Pancreas (tissue), 10 donors: Measurements from ENCODE around the gene EHD1. TPM values are rescaled to one million over a fixed set of nuclear protein-coding genes. Genes with fewer than 3 reads are reported as not detected.
A peak's percentile ranks its signal among the peaks of the same experiment; 100 is the strongest.

Source experiments
- ATAC-seq, 4 donors: fragments of 200-7000 bp; cut with Tn5 transposase; one replicate each; pipeline versions ENCODE4 v1.8.0 to v1.9.1; 2020; ENCODE audit warnings: mild to moderate bottlenecking in 4 of 4, moderate library complexity in 4 of 4
- DNase-seq, 6 donors: peaks; one replicate each; pipeline ENCODE4 v3.0.0-alpha.2; 2020
- FAIRE-seq: peaks from 2 replicates; lab custom pipeline; 2012; peaks lifted over from hg19 to GRCh38; lab: Jason Lieb, UNC
- H3K27ac ChIP-seq, 4 donors: fragments of 200-600 bp; sonication (generic); 1 replicate in 3 of 4; 2 replicates in 1 of 4; pipeline versions ENCODE4 v1.5.0 to v1.8.0; 2020
- H3K27me3 ChIP-seq, 4 donors: fragments of 200-600 bp; one replicate each; pipeline ENCODE4 v1.8.0; 2021
- H3K36me3 ChIP-seq, 3 donors: fragments of 200-600 bp; sonication (generic) in 1 of 3; one replicate each; pipeline versions ENCODE4 v1.5.0 to v1.8.0; 2020 to 2021
- H3K4me1 ChIP-seq, 3 donors: fragments of 200-600 bp; one replicate each; pipeline ENCODE4 v1.8.0; 2021
- H3K4me3 ChIP-seq, 4 donors: fragments of 200-600 bp; sonication (generic) in 2 of 4; one replicate each; pipeline versions ENCODE4 v1.5.0 to v1.8.0; 2020 to 2021
- H3K9me3 ChIP-seq, 4 donors: fragments of 200-600 bp; one replicate each; pipeline ENCODE4 v1.8.0; 2021
- WGBS, 2 donors: extraction: QIAGEN DNeasy Blood & Tissue Kit; methylation state at CpG; one replicate each; pipeline ENCODE4 v1.1.7; 2013; 5-methylcytosine and 5-hydroxymethylcytosine counted together
- intact Hi-C, 3 donors: fragments of 100-400 bp; cut with DNase I; formaldehyde crosslinking; loops; one replicate each; pipeline versions ENCODE4 v1.11.1 to v1.14.2; 2022
- polyA plus RNA-seq, 2 donors: library from polyadenylated mRNA; stranded (reverse); fragments of 200-250 nt; gene quantifications; one replicate each; pipeline ENCODE4 v1.2.3, GENCODE V29; 2013
- total RNA-seq, 6 donors: library from RNA; stranded (reverse); fragmentation: NEBNext Ultra II Directional in 4 of 6; extraction: Animal tissue kit (Norgen Biotek cat#: 25700) in 4 of 6; gene quantifications; one replicate each; pipeline versions ENCODE4 v1.2.1 to v1.2.4, GENCODE V29; 2021 to 2023
- TF ChIP-seq, protein P1 (sequence below), 4 donors: fragments of 200-600 bp; sonication (generic) in 3 of 4; IDR thresholded peaks; one replicate each; pipeline versions ENCODE4 v1.5.0 to v1.8.0; 2021; ENCODE audit warnings: antibody characterized with exemption in 4 of 4
- donor health status: healthy with polysubstance abuse.
- donor health status: DM: no; HTN: no; CAD: no; lungs with moderate emphysema.
- donor health status: DM: no; HTN: no; CAD: no.
- donor health status: control.
- donor health status: control.
- donor health status: Bipolar disorder and iron deficiency.
- donor health status: DM: yes; HTN: yes; CAD: no.
- donor health status: DM: no; HTN: no; CAD: no.
- donor health status: DM: no; HTN: no; CAD: no.
- donor health status: DM: yes; HTN: yes; CAD: no.

The EHD1 gene
- total and polyA plus RNA-seq, 8 donors, result 10.1 to 22.1 (median 16.8) TPM

DNA sequence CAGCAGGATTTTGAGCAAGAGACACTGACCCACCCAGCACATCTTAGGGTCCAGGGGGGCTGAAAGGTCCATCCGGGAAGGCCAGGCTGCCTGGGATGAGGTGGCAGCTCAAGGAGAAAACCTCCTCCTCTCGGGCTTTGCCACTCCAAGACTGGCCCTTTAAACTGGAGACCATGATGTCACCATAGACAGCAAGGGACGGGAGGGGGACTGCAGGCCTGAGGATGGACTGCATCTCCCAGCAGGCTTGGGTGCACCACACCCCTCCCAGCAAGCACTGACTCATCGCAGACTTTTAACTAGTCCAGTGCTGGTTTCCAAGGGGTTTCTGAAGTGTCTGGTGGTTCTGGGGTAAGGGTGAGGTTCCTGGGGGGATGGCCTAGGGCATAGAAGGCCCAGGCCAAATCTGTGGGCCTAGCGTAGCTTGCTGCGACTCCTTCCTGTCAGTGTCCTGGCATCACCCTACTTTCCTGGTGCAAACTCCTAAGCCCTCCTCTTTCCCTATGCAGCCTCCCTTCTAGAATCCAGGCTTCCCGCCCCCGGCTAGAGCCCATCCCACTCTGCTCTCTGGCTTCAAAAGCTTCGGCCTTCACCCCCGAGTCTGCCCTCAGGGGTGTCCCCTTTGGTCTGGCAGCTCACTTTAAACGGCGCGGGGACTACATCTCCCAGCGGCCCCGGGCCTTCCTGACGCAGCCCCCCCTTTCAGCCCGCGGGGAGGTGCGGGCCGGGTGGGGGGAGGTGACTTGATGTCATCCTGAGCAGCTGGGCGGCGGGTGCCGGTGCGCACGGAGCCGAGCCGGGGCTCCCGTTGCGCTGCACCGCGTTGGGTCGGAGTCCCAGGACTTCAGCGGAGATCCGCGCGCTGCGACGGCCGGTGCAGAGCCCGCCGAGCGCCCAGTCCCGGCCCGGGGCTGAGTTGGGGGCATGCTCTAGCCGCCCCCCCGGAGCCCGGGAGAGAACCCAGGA lies 45.8 kb upstream of the EHD1 start, which contains the start of gene PPP2R5B:
Gene PPP2R5B (plus strand): TSS at position 746 of the 966 bp plus-strand sequence. CDS start 1,046 bp downstream, outside the sequence.
- H3K9me3 ChIP-seq, result no peaks in the 10 kb centered on the region
- peak within 1 kb of the TSS; percentile 55 to 100 (median 94) for H3K4me3 ChIP-seq
- no peaks in the 10 kb centered on the region for H3K27me3 ChIP-seq
- ATAC-seq, result peak; percentile 94 to 98 (median 96)
- intact Hi-C loops, result no loop called here
- peak; percentile 84 for FAIRE-seq
- TF ChIP-seq, protein P1, sequence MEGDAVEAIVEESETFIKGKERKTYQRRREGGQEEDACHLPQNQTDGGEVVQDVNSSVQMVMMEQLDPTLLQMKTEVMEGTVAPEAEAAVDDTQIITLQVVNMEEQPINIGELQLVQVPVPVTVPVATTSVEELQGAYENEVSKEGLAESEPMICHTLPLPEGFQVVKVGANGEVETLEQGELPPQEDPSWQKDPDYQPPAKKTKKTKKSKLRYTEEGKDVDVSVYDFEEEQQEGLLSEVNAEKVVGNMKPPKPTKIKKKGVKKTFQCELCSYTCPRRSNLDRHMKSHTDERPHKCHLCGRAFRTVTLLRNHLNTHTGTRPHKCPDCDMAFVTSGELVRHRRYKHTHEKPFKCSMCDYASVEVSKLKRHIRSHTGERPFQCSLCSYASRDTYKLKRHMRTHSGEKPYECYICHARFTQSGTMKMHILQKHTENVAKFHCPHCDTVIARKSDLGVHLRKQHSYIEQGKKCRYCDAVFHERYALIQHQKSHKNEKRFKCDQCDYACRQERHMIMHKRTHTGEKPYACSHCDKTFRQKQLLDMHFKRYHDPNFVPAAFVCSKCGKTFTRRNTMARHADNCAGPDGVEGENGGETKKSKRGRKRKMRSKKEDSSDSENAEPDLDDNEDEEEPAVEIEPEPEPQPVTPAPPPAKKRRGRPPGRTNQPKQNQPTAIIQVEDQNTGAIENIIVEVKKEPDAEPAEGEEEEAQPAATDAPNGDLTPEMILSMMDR (IDR thresholded peaks at IDR 0.05), result no peak
- peak within 1 kb of the TSS; percentile 78 to 95 (median 81) for H3K27ac ChIP-seq
- H3K36me3 ChIP-seq, result no peaks in the 10 kb centered on the region
- peaks cover 0 to 4% (median 0%) of the 10 kb centered on the region in 3 donors for H3K4me1 ChIP-seq
- DNase-seq, result peak; percentile 92 to 97 (median 94)
- 1% methylated on average over 47 of the region's 47 CpGs for WGBS, 2 donors

DNA sequence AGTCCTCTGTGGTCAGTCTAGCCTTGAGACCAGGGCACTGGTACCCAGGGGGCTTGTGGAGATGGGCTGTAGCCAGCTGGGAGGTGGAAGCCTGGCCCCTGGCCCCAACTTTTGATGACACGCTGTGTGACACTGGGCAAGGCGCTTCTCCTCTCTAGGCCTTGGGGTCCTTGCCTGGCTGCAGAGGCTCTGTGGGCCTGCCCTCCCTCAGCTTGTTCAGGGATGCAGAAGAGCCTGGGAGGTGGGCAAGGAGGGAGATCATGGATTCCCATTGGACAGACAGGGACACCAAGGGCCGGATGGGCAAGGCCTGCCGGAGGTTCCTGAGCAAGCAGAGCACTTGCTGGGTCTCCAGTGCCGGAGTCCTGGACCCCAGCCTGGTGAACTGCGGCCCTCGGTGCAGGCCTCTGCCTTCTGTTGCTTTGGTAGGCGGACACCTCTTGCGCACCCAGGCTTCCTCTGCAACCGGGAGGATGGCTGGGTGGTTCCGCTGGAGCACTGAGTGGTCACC lies 44.8 kb upstream of the EHD1 start:
- intact Hi-C loops, result no loop called here
- TF ChIP-seq, protein P1 (IDR thresholded peaks at IDR 0.05), result no peak
- no peak for ATAC-seq
- WGBS, 2 donors, result 89 to 94% methylated on average over 11 of the region's 11 CpGs
- no peaks in the 10 kb centered on the region for H3K27me3 ChIP-seq
- H3K9me3 ChIP-seq, result no peaks in the 10 kb centered on the region
- DNase-seq, result peak in 3 of 6 donors; percentile 33 to 78 (median 61)
- no peak overlapping the region for H3K4me3 ChIP-seq
- no peaks in the 10 kb centered on the region for H3K36me3 ChIP-seq
- no peak for FAIRE-seq
- H3K27ac ChIP-seq, result peak overlapping the region in 1 of 4 donors; percentile 81
- H3K4me1 ChIP-seq, result peaks cover 0 to 7% (median 4%) of the 10 kb centered on the region in 3 donors

- intact Hi-C loops, result no loop called here
- H3K36me3 ChIP-seq, result no peaks in the 10 kb centered on the region
- WGBS, 2 donors, result 58 to 92% methylated on average over 2 to 3 of the region's 3 CpGs
- DNase-seq, result peak in 2 of 6 donors; percentile 9 to 21
- TF ChIP-seq, protein P1 (IDR thresholded peaks at IDR 0.05), result no peak
- H3K9me3 ChIP-seq, result no peaks in the 10 kb centered on the region
- no peak overlapping the region for H3K4me3 ChIP-seq
- FAIRE-seq, result no peak
- ATAC-seq, result no peak
- H3K4me1 ChIP-seq, result peaks cover 0 to 13% (median 9%) of the 10 kb centered on the region in 3 donors
- H3K27me3 ChIP-seq, result no peaks in the 10 kb centered on the region
- no peak overlapping the region for H3K27ac ChIP-seq
Measured at GRCh38 chr11:64921384-64921783, 43.0 kb upstream of the EHD1 start.

DNA sequence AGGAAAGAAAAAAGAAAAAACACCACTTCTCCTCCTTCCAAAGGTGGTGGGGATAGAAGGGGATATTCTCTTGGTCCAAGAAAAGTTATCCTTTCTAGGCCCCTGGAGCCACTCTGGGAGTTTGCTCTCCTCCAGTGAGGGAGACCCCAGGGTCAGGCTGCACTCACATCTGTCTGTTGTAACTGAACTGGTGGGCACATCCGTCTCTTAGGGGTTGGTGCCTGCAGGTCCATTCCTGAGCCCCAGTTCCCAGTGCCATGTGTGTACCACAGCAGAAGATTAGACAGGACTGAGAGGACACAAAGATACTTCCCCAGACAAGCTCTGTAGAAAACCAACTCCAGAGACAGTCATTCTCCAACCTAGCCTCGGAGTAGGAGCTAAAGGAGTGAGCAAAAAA lies 41.7 kb upstream of the EHD1 start:
- intact Hi-C loops, result no loop called here
- no peak overlapping the region for H3K4me3 ChIP-seq
- no peaks in the 10 kb centered on the region for H3K9me3 ChIP-seq
- H3K27ac ChIP-seq, result no peak overlapping the region
- H3K27me3 ChIP-seq, result no peaks in the 10 kb centered on the region
- 76 to 84% methylated on average over 2 of the region's 2 CpGs for WGBS, 2 donors
- peaks cover 0 to 20% (median 12%) of the 10 kb centered on the region in 3 donors for H3K4me1 ChIP-seq
- no peak for DNase-seq
- TF ChIP-seq, protein P1 (IDR thresholded peaks at IDR 0.05), result no peak
- H3K36me3 ChIP-seq, result no peaks in the 10 kb centered on the region
- no peak for FAIRE-seq
- ATAC-seq, result no peak
